ENCODE results near the gene MTMR3.

DNA sequence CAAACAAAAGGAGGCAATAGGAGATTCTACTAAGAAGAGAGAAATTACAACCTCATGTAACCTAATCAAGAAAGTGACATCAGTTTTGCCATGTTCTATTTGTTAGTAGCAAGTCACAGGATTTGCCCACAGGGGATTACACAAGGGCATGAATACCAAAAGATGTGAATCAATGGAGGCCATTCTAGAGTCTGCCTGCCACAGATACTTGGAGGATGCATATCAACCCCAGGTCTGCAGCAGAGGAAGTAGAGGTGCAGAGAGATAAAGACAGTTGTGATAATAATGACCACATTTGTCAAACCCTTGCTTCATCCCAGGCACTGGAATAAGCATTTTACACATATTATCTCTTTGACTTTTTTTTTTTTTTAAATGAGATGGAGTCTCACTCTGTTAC is 42.5 kb upstream of the MTMR3 start:
- TF ChIP-seq EZH2phosphoT487 (IDR thresholded peaks at IDR 0.05; ENCODE audit: insufficient read depth, low read depth) = no peak
- TF ChIP-seq EZH2 (IDR thresholded peaks at IDR 0.05; ENCODE audit: insufficient read depth, poor library complexity, severe bottlenecking) = no peak

Data from GM23248 (cell line).